ENCODE results near the gene YPEL1.
"Not testable (repeated sequence)": the region's sequence is repeated elsewhere in the genome, so short reads cannot be mapped to it uniquely, and the experiment has no call there.

The YPEL1 gene

DNA sequence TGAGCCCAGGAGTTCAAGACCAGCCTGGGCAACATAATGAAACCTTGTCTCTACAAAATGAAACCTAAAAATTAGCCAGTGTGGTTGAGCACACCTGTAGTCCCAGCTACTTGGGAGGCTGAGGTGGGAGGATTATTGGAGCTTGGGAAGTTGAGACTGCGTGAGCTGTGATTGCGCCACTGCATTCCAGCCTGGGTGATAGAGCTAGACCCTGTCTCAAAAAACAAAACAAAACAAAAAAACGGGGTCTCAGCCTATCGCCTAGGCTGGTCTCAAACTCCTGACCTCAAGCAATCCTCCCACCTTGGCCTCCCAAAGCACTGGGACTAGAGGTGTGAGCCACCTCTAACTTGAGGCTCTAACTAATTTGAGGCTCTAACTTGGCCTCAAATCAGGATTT lies 56.2 kb downstream of the YPEL1 start:
- Histone ChIP-seq H3F3A (ENCODE audit: low read depth) (no peaks in the 10 kb centered on the region), H4K20me1 (ENCODE audit: insufficient read depth, low read length, poor library complexity, severe bottlenecking) (no peaks in the 10 kb centered on the region), H3K27me3 (ENCODE audit: insufficient read depth, low read length, poor library complexity, severe bottlenecking) (no peaks in the 10 kb centered on the region), H3K9me3 (ENCODE audit: insufficient read depth, low read depth, low read length) (no peaks in the 10 kb centered on the region), H2AFZ (ENCODE audit: low read length) (no peak overlapping the region), H3K36me3 (ENCODE audit: insufficient read depth, low read length) (peaks cover 24% of the 10 kb centered on the region; the same call in 1 of the 2 replicates), H3K4me3 (ENCODE audit: low read length, poor library complexity, severe bottlenecking) (no peak overlapping the region), H3K4me1 (ENCODE audit: insufficient read depth, low read length, poor library complexity, severe bottlenecking) (no peaks in the 10 kb centered on the region), H3K9ac (ENCODE audit: low read depth, low read length, poor library complexity, severe bottlenecking) (no peak overlapping the region), H3K79me2 (ENCODE audit: insufficient read depth, low read length) (no peaks in the 10 kb centered on the region), H3K9me2 (replicated peaks; ENCODE audit: low read depth, low read length) (no peaks in the 10 kb centered on the region), H3K4me2 (ENCODE audit: low read depth, low read length, poor library complexity, severe bottlenecking) (no peak overlapping the region)
- no peak for TF ChIP-seq EZH2phosphoT487 (IDR thresholded peaks at IDR 0.05; ENCODE audit: borderline replicate concordance)
- TF ChIP-seq, protein P1, sequence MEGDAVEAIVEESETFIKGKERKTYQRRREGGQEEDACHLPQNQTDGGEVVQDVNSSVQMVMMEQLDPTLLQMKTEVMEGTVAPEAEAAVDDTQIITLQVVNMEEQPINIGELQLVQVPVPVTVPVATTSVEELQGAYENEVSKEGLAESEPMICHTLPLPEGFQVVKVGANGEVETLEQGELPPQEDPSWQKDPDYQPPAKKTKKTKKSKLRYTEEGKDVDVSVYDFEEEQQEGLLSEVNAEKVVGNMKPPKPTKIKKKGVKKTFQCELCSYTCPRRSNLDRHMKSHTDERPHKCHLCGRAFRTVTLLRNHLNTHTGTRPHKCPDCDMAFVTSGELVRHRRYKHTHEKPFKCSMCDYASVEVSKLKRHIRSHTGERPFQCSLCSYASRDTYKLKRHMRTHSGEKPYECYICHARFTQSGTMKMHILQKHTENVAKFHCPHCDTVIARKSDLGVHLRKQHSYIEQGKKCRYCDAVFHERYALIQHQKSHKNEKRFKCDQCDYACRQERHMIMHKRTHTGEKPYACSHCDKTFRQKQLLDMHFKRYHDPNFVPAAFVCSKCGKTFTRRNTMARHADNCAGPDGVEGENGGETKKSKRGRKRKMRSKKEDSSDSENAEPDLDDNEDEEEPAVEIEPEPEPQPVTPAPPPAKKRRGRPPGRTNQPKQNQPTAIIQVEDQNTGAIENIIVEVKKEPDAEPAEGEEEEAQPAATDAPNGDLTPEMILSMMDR (conservative IDR thresholded peaks at IDR 0.05; ENCODE audit: low read length), result no peak

DNA sequence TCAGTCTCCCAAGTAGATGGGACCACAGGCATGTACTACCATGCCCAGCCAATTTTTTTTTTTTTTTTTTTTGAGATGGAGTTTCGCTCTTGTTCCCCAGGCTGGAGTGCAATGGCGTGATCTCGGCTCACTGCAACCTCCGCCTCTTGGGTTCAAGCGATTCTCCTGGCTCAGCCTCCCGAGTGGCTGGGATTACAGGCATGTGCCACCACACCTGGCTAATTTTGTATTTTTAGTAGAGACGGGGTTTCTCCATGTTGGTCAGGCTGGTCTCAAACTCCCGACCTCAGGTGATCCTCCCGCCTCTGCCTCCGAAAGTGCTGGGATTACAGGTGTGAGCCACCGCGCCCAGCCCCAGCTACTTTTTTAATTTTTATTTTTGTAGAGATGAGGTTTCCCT lies 56.8 kb downstream of the YPEL1 start:
- H3K9me3 ChIP-seq (ENCODE audit: insufficient read depth, low read depth, low read length); H3K4me1 ChIP-seq (ENCODE audit: insufficient read depth, low read length, poor library complexity, severe bottlenecking); H3K79me2 ChIP-seq (ENCODE audit: insufficient read depth, low read length); H3K9me2 ChIP-seq (replicated peaks; ENCODE audit: low read depth, low read length); H3K27me3 ChIP-seq (ENCODE audit: insufficient read depth, low read length, poor library complexity, severe bottlenecking); H3K4me3 ChIP-seq (ENCODE audit: low read length, poor library complexity, severe bottlenecking); H4K20me1 ChIP-seq (ENCODE audit: insufficient read depth, low read length, poor library complexity, severe bottlenecking); H3F3A ChIP-seq (ENCODE audit: low read depth); H2AFZ ChIP-seq (ENCODE audit: low read length); H3K9ac ChIP-seq (ENCODE audit: low read depth, low read length, poor library complexity, severe bottlenecking); H3K4me2 ChIP-seq (ENCODE audit: low read depth, low read length, poor library complexity, severe bottlenecking): not testable (repeated sequence)
- H3K36me3 ChIP-seq (ENCODE audit: insufficient read depth, low read length), result peaks cover 29% of the 10 kb centered on the region; the same call in 1 of the 2 replicates

DNA sequence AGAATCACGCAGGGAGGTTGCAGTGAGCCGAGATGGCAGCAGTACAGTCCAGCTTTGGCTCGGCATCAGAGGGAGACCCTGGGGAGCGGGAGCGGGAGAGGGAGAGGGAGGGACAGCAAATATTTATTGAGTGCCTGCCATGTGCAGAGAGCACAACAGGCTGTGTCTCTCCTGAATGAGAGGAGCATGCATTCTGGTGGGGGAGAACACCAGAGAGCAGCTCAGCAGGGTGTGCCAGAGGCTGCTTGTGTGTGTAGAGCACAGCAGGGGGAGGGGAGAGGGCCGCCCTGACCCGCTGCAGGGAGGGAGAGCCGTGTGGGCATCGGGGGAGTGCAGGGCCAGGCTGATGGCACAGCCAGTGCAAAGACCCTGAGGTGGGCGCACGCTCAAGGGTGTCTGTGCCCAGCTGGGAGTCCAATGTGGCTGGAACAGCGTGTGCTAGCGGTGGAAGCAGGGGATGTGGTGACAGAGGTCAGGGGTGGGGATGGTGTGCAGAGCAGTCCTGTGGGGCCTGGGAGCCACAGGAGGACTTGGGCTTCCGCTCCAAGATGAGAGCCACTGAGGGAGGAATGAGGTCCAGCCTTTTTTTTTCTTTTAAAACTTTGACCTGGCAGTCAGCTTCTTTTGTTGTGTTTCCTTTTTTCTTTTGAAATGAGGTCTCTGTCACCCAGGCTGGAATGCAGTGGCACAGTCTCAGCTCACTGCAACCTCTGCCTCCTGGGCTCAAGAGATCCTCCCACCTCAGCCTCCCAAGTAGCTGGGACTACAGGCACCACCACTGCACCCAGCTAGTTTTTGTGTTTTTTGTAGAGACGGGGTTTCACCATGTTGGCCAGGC lies 57.8 kb downstream of the YPEL1 start:
- Histone ChIP-seq H3K27me3 (ENCODE audit: insufficient read depth, low read length, poor library complexity, severe bottlenecking) (no peaks in the 10 kb centered on the region), H3F3A (ENCODE audit: low read depth) (no peaks in the 10 kb centered on the region), H3K9me3 (ENCODE audit: insufficient read depth, low read depth, low read length) (no peaks in the 10 kb centered on the region), H3K79me2 (ENCODE audit: insufficient read depth, low read length) (no peaks in the 10 kb centered on the region), H4K20me1 (ENCODE audit: insufficient read depth, low read length, poor library complexity, severe bottlenecking) (no peaks in the 10 kb centered on the region), H3K9me2 (replicated peaks; ENCODE audit: low read depth, low read length) (no peaks in the 10 kb centered on the region), H3K36me3 (ENCODE audit: insufficient read depth, low read length) (peaks cover 32% of the 10 kb centered on the region; the same call in 1 of the 2 replicates), H3K9ac (ENCODE audit: low read depth, low read length, poor library complexity, severe bottlenecking) (no peak overlapping the region), H3K4me1 (ENCODE audit: insufficient read depth, low read length, poor library complexity, severe bottlenecking) (no peaks in the 10 kb centered on the region), H2AFZ (ENCODE audit: low read length) (no peak overlapping the region), H3K4me3 (ENCODE audit: low read length, poor library complexity, severe bottlenecking) (no peak overlapping the region), H3K4me2 (ENCODE audit: low read depth, low read length, poor library complexity, severe bottlenecking) (no peak overlapping the region)
- TF ChIP-seq, protein P1 (conservative IDR thresholded peaks at IDR 0.05; ENCODE audit: low read length), result no peak
- no peak for TF ChIP-seq EZH2phosphoT487 (IDR thresholded peaks at IDR 0.05; ENCODE audit: borderline replicate concordance)

Data from Loucy (cell line).